Measurements from ENCODE around the gene ZNF525. TPM values are rescaled to one million over a fixed set of nuclear protein-coding genes. Genes with fewer than 3 reads are reported as not detected.

The ZNF525 gene
- total RNA-seq, 1 experiment from 2014 or later: 13.1 TPM

DNA sequence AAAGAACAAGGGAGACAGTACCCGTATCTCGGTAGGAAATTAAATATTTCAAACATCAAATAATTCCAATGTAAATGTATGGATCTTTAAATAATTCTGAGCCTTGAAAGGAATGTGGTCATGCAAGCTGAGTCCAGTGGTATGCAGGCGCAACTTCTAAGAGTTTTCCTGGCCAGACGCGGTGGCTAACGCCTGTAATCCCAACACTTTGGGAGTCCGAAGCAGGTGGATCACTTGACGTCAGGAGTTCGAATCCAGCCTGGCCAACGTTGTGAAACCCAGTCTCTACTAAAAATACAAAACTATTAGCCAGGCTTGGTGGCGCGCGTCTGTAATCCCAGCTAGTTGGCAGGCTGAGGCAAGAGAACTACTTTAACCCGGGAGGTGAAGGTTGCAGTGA is 33.0 kb upstream of the ZNF525 start:
- CTCF ChIA-PET: no interaction called here
- Histone ChIP-seq H3K4me1 (ENCODE audit: insufficient read depth, low read length) (no peaks in the 10 kb centered on the region), H3K4me2 (ENCODE audit: low read length) (peak overlapping the region; percentile 89), H3K27me3 (ENCODE audit: low read length) (no peaks in the 10 kb centered on the region), H3K9me3 (ENCODE audit: low read length) (peaks cover 33% of the 10 kb centered on the region), H3K9ac (ENCODE audit: low read length) (peak overlapping the region; percentile 41; the same call in 1 of the 2 replicates), H3K27ac (ENCODE audit: low read length) (no peak overlapping the region), H3K9me2 (replicated peaks; ENCODE audit: low read length) (no peaks in the 10 kb centered on the region), H2AFZ (ENCODE audit: low read length) (peak overlapping the region; percentile 98), H3K79me2 (ENCODE audit: low read length) (peaks cover 28% of the 10 kb centered on the region), H3K4me3 (ENCODE audit: low read length) (peak overlapping the region; percentile 79), H4K20me1 (ENCODE audit: low read length) (no peaks in the 10 kb centered on the region), H3F3A (ENCODE audit: low read length, unreplicated experiment) (no peaks in the 10 kb centered on the region), H3K36me3 (ENCODE audit: low read depth, low read length) (peaks cover 21% of the 10 kb centered on the region)
- TF ChIP-seq EZH2phosphoT487 (IDR thresholded peaks at IDR 0.05; ENCODE audit: borderline replicate concordance, low read length) (no peak), EZH2 (IDR thresholded peaks at IDR 0.05; ENCODE audit: low read length, unreplicated experiment) (no peak)
- TF ChIP-seq, protein P1, sequence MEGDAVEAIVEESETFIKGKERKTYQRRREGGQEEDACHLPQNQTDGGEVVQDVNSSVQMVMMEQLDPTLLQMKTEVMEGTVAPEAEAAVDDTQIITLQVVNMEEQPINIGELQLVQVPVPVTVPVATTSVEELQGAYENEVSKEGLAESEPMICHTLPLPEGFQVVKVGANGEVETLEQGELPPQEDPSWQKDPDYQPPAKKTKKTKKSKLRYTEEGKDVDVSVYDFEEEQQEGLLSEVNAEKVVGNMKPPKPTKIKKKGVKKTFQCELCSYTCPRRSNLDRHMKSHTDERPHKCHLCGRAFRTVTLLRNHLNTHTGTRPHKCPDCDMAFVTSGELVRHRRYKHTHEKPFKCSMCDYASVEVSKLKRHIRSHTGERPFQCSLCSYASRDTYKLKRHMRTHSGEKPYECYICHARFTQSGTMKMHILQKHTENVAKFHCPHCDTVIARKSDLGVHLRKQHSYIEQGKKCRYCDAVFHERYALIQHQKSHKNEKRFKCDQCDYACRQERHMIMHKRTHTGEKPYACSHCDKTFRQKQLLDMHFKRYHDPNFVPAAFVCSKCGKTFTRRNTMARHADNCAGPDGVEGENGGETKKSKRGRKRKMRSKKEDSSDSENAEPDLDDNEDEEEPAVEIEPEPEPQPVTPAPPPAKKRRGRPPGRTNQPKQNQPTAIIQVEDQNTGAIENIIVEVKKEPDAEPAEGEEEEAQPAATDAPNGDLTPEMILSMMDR (conservative IDR thresholded peaks at IDR 0.05; ENCODE audit: low read depth, low read length): no peak
- no TSS peak for BruUV-seq (replicated peaks)
- intact Hi-C loops (cut with micrococcal nuclease): loop anchor here (2.0 to 10.0 kb wide), 2 partner anchors 78 to 138 kb away; partner anchors contain the start of genes ZNF665 and ZNF677
- DNase-seq: no peak
- POLR2A ChIA-PET (ENCODE audit: unreplicated experiment): interaction anchor here (1.4 kb wide), 1 partner anchor 137 kb away, joined by 4 read pairs; no protein-coding TSS in a partner anchor
- ATAC-seq: no peak

DNA sequence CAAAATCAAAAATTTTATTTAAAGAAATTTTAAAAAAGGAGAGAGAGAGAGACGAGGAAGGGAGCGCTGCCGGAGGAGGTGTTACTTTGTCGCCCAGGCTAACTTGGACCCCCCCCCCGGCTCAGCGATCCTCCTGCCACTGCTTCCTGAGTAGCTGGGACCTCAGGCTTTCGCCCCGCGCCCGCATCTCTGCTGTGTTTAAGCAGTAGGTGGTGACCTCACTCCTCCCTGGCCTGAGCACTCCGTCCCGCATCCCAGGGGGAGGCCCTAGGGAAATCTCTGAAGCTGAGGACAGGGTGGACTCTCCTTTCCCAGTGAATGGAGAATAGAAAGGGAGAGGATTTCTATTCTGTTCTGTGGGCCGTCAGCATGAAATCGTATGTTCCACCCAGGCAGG is 32.4 kb upstream of the ZNF525 start:
- no peaks in the 10 kb centered on the region for H4K20me1 ChIP-seq (ENCODE audit: low read length)
- DNase-seq: no peak
- intact Hi-C loops (cut with micrococcal nuclease): loop anchor here (2.0 to 10.0 kb wide), 2 partner anchors 78 to 138 kb away; partner anchors contain the start of genes ZNF665 and ZNF677
- H3K79me2 ChIP-seq (ENCODE audit: low read length): peaks cover 28% of the 10 kb centered on the region
- no peaks in the 10 kb centered on the region for H3K27me3 ChIP-seq (ENCODE audit: low read length)
- POLR2A ChIA-PET (ENCODE audit: unreplicated experiment): interaction anchor here (0.6 to 1.4 kb wide), 4 partner anchors 41 to 694 kb away, joined by 3 to 4 read pairs (median 3); no protein-coding TSS in a partner anchor
- no peaks in the 10 kb centered on the region for H3F3A ChIP-seq (ENCODE audit: low read length, unreplicated experiment)
- TSS peak; percentile 98 for BruUV-seq (replicated peaks)
- H3K4me2 ChIP-seq (ENCODE audit: low read length): peak overlapping the region; percentile 89
- peak; percentile 59 for ATAC-seq
- peak overlapping the region; percentile 98 for H2AFZ ChIP-seq (ENCODE audit: low read length)
- peaks cover 27% of the 10 kb centered on the region for H3K36me3 ChIP-seq (ENCODE audit: low read depth, low read length)
- TF ChIP-seq, protein P1 (conservative IDR thresholded peaks at IDR 0.05; ENCODE audit: low read depth, low read length): no peak
- TF ChIP-seq EZH2phosphoT487 (IDR thresholded peaks at IDR 0.05; ENCODE audit: borderline replicate concordance, low read length) (no peak), EZH2 (IDR thresholded peaks at IDR 0.05; ENCODE audit: low read length, unreplicated experiment) (no peak)
- H3K4me1 ChIP-seq (ENCODE audit: insufficient read depth, low read length): no peaks in the 10 kb centered on the region
- H3K9me2 ChIP-seq (replicated peaks; ENCODE audit: low read length): no peaks in the 10 kb centered on the region
- H3K4me3 ChIP-seq (ENCODE audit: low read length): peak overlapping the region; percentile 79
- H3K9ac ChIP-seq (ENCODE audit: low read length): peak overlapping the region; percentile 41; the same call in 1 of the 2 replicates
- H3K27ac ChIP-seq (ENCODE audit: low read length): no peak overlapping the region
- peaks cover 32% of the 10 kb centered on the region for H3K9me3 ChIP-seq (ENCODE audit: low read length)
- CTCF ChIA-PET: interaction anchor here (0.7 to 0.8 kb wide), 2 partner anchors 56 to 138 kb away, joined by 3 read pairs; no protein-coding TSS in a partner anchor

All from PC-3 (cell line).